ENCODE results near the gene ABCC8. TPM values are rescaled to one million over a fixed set of nuclear protein-coding genes. Genes with fewer than 3 reads are reported as not detected.

The ABCC8 gene
- polyA plus RNA-seq, 1 experiment = not detected

DNA sequence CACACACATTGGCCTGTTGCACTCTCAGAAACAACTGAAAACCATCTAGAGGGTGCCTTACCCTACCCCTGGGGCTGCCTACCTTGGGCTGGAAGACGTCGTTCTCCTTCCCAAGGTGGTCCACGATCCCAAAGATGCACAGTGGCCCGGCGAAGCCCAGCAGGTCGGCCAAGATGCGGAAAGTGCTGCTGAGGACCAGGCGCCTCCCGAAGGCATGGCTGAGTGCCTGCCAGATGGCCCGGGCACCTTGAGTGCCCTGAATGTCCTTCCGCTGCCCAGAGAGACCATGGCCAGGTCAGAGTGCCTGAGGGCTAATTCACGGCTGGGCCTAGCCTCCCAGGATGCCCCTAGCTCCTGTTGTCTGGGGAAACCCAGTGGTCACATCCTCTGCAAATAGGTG lies 16.2 kb downstream of the ABCC8 start:
- Histone ChIP-seq H3K27ac (ENCODE audit: low read depth, low read length) (no peak overlapping the region), H3K4me3 (ENCODE audit: low read depth, low read length) (no peak overlapping the region), H3K27me3 (ENCODE audit: control insufficient read depth, insufficient read depth, low read length) (peaks cover 12% of the 10 kb centered on the region), H3K9me3 (ENCODE audit: control insufficient read depth, insufficient read depth, low read length) (no peaks in the 10 kb centered on the region)
- TF ChIP-seq, protein P1, sequence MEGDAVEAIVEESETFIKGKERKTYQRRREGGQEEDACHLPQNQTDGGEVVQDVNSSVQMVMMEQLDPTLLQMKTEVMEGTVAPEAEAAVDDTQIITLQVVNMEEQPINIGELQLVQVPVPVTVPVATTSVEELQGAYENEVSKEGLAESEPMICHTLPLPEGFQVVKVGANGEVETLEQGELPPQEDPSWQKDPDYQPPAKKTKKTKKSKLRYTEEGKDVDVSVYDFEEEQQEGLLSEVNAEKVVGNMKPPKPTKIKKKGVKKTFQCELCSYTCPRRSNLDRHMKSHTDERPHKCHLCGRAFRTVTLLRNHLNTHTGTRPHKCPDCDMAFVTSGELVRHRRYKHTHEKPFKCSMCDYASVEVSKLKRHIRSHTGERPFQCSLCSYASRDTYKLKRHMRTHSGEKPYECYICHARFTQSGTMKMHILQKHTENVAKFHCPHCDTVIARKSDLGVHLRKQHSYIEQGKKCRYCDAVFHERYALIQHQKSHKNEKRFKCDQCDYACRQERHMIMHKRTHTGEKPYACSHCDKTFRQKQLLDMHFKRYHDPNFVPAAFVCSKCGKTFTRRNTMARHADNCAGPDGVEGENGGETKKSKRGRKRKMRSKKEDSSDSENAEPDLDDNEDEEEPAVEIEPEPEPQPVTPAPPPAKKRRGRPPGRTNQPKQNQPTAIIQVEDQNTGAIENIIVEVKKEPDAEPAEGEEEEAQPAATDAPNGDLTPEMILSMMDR (IDR thresholded peaks at IDR 0.05; ENCODE audit: low read depth, low read length) = no peak
- ChIA-PET CTCF (no interaction called here), POLR2A (no interaction called here)
- no peak for DNase-seq (ENCODE audit: low read depth, low spot score)

DNA sequence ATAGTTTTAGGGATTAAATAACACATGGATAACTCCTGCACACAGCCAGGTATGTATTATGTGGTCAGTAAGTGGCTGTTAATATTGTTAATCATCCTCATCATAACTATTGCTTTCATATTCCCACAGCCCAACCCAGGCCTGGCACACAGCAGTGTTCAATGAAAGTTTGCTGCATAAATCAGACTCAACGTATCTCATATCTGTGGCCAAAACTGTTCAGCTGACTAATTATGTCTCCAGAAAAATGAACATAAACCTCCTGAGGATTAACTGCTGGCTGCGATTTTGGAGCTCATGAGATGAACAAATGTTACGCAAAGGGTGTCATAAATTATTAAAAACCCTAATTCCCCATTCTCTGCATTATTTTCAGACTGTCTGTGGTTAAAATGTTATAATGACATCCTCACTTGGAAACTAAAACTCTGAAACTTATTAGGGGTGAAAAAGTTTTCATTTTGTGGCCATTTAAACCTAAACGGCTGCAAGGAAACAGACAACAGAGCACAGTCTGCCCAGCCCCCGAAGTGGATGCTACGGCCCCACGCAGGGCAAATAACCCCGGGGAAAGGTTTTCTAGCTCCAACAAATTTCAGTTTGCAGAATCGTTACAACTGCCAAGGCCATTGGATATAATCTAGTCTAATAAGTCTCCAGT lies 17.3 kb downstream of the ABCC8 start:
- no peaks in the 10 kb centered on the region for H3K9me3 ChIP-seq (ENCODE audit: control insufficient read depth, insufficient read depth, low read length)
- no peak overlapping the region for H3K4me3 ChIP-seq (ENCODE audit: low read depth, low read length)
- POLR2A ChIA-PET = no interaction called here
- no peak overlapping the region for H3K27ac ChIP-seq (ENCODE audit: low read depth, low read length)
- DNase-seq (ENCODE audit: low read depth, low spot score) = no peak
- H3K27me3 ChIP-seq (ENCODE audit: control insufficient read depth, insufficient read depth, low read length) = peaks cover 12% of the 10 kb centered on the region
- CTCF ChIA-PET = no interaction called here
- TF ChIP-seq, protein P1 (IDR thresholded peaks at IDR 0.05; ENCODE audit: low read depth, low read length) = no peak

DNA sequence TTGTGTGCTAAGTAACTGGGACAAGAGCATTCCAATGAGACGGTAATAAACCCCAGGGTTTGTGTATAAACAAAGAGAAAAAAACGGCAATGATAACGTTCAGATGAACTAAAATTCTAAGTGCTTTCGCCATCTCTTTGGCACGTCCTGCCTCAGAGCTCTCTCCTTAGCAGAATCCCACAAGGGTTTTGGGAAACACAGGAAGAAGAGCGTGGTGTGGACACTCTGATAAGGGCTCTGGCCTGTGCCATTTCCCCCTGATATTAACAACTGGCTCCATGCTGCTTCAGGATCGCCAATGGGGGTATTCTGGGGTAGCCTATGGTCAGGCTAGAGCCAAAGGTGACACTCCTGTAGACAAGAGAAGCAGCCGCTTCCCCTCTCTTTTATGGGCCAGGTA lies 18.4 kb downstream of the ABCC8 start:
- DNase-seq (ENCODE audit: low read depth, low spot score) = no peak
- Histone ChIP-seq H3K27me3 (ENCODE audit: control insufficient read depth, insufficient read depth, low read length) (peaks cover 12% of the 10 kb centered on the region), H3K4me3 (ENCODE audit: low read depth, low read length) (no peak overlapping the region), H3K9me3 (ENCODE audit: control insufficient read depth, insufficient read depth, low read length) (no peaks in the 10 kb centered on the region), H3K27ac (ENCODE audit: low read depth, low read length) (no peak overlapping the region)
- TF ChIP-seq, protein P1 (IDR thresholded peaks at IDR 0.05; ENCODE audit: low read depth, low read length) = no peak
- ChIA-PET CTCF (no interaction called here), POLR2A (no interaction called here)

DNA sequence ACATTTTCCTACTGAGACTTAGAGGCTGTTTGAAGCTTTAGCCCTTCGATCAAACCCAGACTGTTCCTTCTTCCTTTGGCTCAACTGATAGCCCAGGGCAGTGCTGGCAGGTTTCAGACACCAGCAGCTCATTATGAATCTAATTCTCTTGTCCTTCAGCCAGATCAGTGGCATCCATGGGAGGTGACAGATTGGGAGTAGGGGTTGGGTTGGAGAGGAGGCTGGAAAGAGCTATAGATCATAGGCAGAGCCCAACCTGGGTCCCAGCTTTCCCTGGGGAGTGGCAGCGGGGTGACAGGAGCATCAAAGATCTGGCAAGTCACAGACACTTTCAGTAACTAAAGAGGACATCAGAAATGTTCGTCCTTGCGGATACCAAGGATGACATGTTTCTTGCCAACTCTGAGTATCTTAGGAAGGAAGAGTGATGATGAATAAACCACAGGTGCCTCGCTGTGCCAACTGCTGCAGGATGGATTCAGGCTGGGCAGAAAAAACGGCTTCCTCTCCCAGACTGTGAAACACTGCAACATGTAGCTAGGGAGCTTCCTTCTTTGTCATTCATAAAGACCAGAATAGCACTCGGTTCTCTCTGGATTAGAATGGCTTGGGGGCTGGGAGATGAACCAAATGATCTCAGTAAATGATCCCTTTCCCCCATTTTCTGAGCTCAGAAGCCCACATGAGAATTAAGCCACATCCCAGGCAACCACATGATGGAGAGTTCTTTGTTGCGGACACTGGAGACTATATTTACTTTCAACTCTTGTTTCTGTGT lies 19.1 kb downstream of the ABCC8 start:
- POLR2A ChIA-PET = no interaction called here
- CTCF ChIA-PET = interaction anchor here (1.0 kb wide), 1 partner anchor 74 kb away, joined by 4 read pairs; no protein-coding TSS in a partner anchor

DNA sequence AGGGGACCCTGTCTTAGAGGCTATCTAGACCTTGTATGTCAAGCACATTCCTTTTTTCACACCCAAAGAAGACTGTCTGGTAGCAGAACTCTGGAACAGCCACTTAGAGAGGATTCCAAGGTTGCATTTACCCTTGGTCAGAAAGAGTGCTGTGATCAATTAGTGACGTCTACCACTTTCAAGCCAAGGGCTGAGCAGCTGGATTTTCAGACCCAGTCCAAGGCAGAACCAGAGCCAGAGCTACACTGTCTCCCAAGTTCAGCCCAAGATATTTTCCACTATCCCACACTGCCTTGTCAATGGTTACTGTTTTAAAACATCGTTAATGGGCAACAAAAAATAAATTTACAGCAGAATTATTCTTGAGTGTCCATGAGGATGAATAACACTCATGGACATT lies 24.0 kb downstream of the ABCC8 start:
- Histone ChIP-seq H3K4me3 (ENCODE audit: low read depth, low read length) (no peak overlapping the region), H3K27ac (ENCODE audit: low read depth, low read length) (no peak overlapping the region), H3K9me3 (ENCODE audit: control insufficient read depth, insufficient read depth, low read length) (no peaks in the 10 kb centered on the region), H3K27me3 (ENCODE audit: control insufficient read depth, insufficient read depth, low read length) (peaks cover 17% of the 10 kb centered on the region)
- TF ChIP-seq, protein P1 (IDR thresholded peaks at IDR 0.05; ENCODE audit: low read depth, low read length) = no peak
- POLR2A ChIA-PET = no interaction called here
- CTCF ChIA-PET = no interaction called here
- no peak for DNase-seq (ENCODE audit: low read depth, low spot score)

More for the DNA sequence above, 19.1 kb downstream of the ABCC8 start:
- H3K27ac ChIP-seq (ENCODE audit: low read depth, low read length) = no peak overlapping the region
- DNase-seq (ENCODE audit: low read depth, low spot score) = no peak
- H3K27me3 ChIP-seq (ENCODE audit: control insufficient read depth, insufficient read depth, low read length) = peaks cover 12% of the 10 kb centered on the region
- no peak overlapping the region for H3K4me3 ChIP-seq (ENCODE audit: low read depth, low read length)
- TF ChIP-seq, protein P1 (IDR thresholded peaks at IDR 0.05; ENCODE audit: low read depth, low read length) = no peak
- H3K9me3 ChIP-seq (ENCODE audit: control insufficient read depth, insufficient read depth, low read length) = no peaks in the 10 kb centered on the region

Measured in AG04450 (cell line).